ENCODE data around the gene GABBR1. TPM values are rescaled to one million over a fixed set of nuclear protein-coding genes. Genes with fewer than 3 reads are reported as not detected.

GABBR1 gene
- total RNA-seq, 1 donor from 2014 or later = 71.7 TPM

GRCh38 chr6:29567991-29568390, 65.0 kb downstream of the GABBR1 start:
- Mint-ChIP-seq H3K4me3 (no peak overlapping the region), H3K36me3 (no peaks in the 10 kb centered on the region), H3K27ac (no peak overlapping the region), H3K4me1 (ENCODE audit: unreplicated experiment) (no peaks in the 10 kb centered on the region), H3K9me3 (no peaks in the 10 kb centered on the region), H3K27me3 (peaks cover 47% of the 10 kb centered on the region)
- DNase-seq (ENCODE audit: extremely low spot score, unreplicated experiment) = no peak
- TF ChIP-seq CTCF (conservative IDR thresholded peaks at IDR 0.05) = no peak

- Mint-ChIP-seq H3K4me3 (no peak overlapping the region), H3K27ac (no peak overlapping the region), H3K36me3 (no peaks in the 10 kb centered on the region), H3K9me3 (no peaks in the 10 kb centered on the region), H3K27me3 (peaks cover 51% of the 10 kb centered on the region), H3K4me1 (ENCODE audit: unreplicated experiment) (no peaks in the 10 kb centered on the region)
- TF ChIP-seq CTCF (conservative IDR thresholded peaks at IDR 0.05) = no peak
- no peak for DNase-seq (ENCODE audit: extremely low spot score, unreplicated experiment)
Observed at GRCh38 chr6:29567541-29567940, 65.4 kb downstream of the GABBR1 start.

GRCh38 chr6:29566856-29567255, 66.1 kb downstream of the GABBR1 start:
- no peak overlapping the region for H3K4me3 Mint-ChIP-seq

GRCh38 chr6:29564875-29565274, 68.1 kb downstream of the GABBR1 start:
- Mint-ChIP-seq H3K9me3 (no peaks in the 10 kb centered on the region), H3K4me1 (ENCODE audit: unreplicated experiment) (peaks cover under 1% of the 10 kb centered on the region), H3K4me3 (no peak overlapping the region), H3K27ac (no peak overlapping the region), H3K27me3 (peaks cover 47% of the 10 kb centered on the region), H3K36me3 (no peaks in the 10 kb centered on the region)
- no peak for DNase-seq (ENCODE audit: extremely low spot score, unreplicated experiment)
- no peak for TF ChIP-seq CTCF (conservative IDR thresholded peaks at IDR 0.05)

More at GRCh38 chr6:29566856-29567255, 66.1 kb downstream of the GABBR1 start:
- Mint-ChIP-seq H3K27me3 (peaks cover 47% of the 10 kb centered on the region), H3K27ac (no peak overlapping the region), H3K36me3 (no peaks in the 10 kb centered on the region), H3K4me1 (ENCODE audit: unreplicated experiment) (no peaks in the 10 kb centered on the region), H3K9me3 (no peaks in the 10 kb centered on the region)
- DNase-seq (ENCODE audit: extremely low spot score, unreplicated experiment) = no peak
- no peak for TF ChIP-seq CTCF (conservative IDR thresholded peaks at IDR 0.05)

GRCh38 chr6:29563435-29563965, 69.5 kb downstream of the GABBR1 start:
- no peak for DNase-seq (ENCODE audit: extremely low spot score, unreplicated experiment)
- Mint-ChIP-seq H3K4me1 (ENCODE audit: unreplicated experiment) (peaks cover 6% of the 10 kb centered on the region), H3K27ac (peak overlapping the region; percentile 67), H3K4me3 (no peak overlapping the region), H3K9me3 (no peaks in the 10 kb centered on the region), H3K36me3 (no peaks in the 10 kb centered on the region), H3K27me3 (peaks cover 56% of the 10 kb centered on the region)
- no peak for TF ChIP-seq CTCF (conservative IDR thresholded peaks at IDR 0.05)

Measured in type B pancreatic cell (in vitro differentiated cells).